ENCODE data around the gene YAF2.

The YAF2 gene

GRCh38 chr12:42130672-42131402, 107.2 kb downstream of the YAF2 start:
- no peak for DNase-seq (ENCODE audit: low read depth)
- no peak overlapping the region for H3K4me3 ChIP-seq (ENCODE audit: low read length)
- TF ChIP-seq CTCF (conservative IDR thresholded peaks at IDR 0.05; ENCODE audit: low read depth, low read length): no peak

DNA sequence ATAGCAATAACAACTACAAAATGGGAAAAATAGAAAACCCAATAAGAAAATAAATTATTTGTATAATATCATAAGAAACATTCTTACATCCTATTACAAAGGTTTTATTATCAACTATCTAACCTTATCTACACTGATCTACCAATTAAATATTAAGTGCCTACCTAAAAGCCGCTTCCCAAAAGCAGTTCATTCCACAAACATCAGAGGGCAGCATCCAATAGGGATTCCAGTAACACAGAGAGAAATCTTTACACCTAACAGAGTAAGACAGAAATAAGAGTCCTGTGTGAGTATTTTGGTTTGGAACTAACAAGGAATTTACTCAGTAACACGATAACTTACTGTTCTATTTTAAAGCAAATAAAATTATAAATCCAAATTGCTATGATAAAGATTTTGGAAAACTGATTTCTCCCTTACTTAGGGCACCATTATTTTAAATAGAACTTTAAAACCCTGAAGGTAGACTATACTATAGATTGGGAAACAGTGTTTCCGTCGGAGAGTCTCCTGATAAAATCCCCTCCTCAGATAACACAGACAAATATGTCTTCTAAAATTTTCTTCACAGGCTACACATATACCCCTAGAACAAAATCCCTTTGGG, 108.3 kb downstream of the YAF2 start:
- no peak for DNase-seq (ENCODE audit: low read depth)
- no peak overlapping the region for H3K4me3 ChIP-seq (ENCODE audit: low read length)
- TF ChIP-seq CTCF (conservative IDR thresholded peaks at IDR 0.05; ENCODE audit: low read depth, low read length): peak; percentile 83

DNA sequence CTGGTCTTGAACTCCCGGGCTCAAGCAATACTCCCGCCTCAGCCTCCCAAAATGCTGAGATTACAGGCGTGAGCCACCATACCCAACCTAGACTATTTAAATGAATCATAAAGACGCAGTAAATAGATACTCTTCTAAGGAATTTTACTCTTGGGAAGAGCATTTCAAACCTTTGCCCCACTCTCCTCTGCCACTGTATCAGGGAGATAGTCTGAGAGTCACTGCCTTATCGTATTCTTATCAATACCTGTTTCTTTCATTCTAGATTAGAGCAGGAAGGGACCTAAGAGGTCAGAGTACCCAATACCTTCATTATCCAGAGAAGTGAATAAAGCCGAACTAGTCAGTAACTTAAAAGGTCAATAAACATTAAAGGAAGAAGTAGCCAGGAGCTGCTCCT, 109.2 kb downstream of the YAF2 start:
- DNase-seq (ENCODE audit: low read depth): no peak
- no peak overlapping the region for H3K4me3 ChIP-seq (ENCODE audit: low read length)
- TF ChIP-seq CTCF (conservative IDR thresholded peaks at IDR 0.05; ENCODE audit: low read depth, low read length): no peak

DNA sequence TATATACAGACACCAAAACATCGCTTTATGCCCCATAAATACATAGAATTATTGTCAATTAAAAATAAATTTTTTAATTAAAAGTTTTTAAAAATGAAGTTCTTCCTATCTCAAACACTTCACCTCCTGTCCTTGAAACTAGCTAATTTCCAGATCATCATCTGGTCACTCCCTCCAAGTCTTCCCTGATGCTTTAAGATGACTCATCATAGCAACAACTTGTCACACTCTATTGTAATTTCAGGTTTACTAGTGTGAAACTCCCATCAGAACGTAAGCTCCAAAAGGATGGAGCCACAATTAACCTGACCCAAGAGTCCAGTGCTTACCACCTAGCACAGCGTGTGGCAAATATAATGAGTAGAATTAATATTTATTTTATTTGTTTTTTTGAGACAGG, 109.7 kb downstream of the YAF2 start:
- no peak for DNase-seq (ENCODE audit: low read depth)
- H3K4me3 ChIP-seq (ENCODE audit: low read length): no peak overlapping the region
- TF ChIP-seq CTCF (conservative IDR thresholded peaks at IDR 0.05; ENCODE audit: low read depth, low read length): no peak

- TF ChIP-seq CTCF (conservative IDR thresholded peaks at IDR 0.05; ENCODE audit: low read depth, low read length): no peak
- H3K4me3 ChIP-seq (ENCODE audit: low read length): no peak overlapping the region
- no peak for DNase-seq (ENCODE audit: low read depth)
Measured at GRCh38 chr12:42126963-42127362, 111.1 kb downstream of the YAF2 start.

DNA sequence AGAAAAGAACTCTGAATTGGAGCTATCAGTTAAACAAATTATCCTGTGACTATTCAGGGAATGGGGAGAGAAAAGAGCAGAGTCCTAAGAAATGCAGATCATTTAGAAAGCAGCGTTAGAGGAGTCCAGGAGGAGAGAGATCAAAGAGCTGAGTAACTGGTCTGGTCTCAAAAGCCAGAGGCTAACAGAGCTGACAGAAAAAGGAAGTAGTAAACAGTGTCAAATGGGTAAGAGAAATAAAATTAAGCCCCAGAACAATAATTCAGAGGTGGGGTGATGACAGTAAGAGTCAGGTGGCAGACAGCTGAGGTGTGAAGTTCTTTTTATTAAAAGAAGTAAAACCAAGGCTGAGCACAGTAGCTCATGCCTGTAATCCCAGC, 112.7 kb downstream of the YAF2 start:
- DNase-seq (ENCODE audit: low read depth): no peak
- H3K4me3 ChIP-seq (ENCODE audit: low read length): no peak overlapping the region
- no peak for TF ChIP-seq CTCF (conservative IDR thresholded peaks at IDR 0.05; ENCODE audit: low read depth, low read length)

DNA sequence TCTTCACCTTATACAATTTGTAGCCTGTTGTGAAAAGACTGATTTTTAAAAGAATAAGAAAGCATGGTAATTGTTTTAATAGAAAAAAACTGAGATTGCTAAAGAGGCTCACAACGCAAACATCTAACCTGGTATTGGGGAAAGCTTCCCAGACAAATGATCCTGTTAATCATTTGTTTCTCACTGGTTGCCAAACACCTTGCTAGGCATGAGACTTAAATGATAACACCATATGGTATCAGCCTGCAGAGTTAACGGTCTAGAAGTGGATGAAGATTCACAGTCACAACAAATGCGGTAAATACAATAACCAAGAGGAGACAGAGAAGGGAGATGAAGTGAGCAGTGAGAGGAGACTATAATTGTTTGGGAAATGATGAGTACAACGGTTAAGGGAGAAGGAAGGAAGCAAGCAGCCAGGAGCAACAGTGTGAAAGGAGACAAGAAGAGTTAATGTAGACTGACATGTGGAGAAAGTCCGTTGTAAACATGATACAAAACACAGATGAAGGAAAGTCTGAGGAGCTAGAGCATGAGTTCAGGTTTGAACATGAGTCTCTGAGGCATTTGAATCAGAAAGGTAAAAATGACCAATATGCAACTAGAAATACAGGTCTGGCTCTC, 113.2 kb downstream of the YAF2 start:
- no peak for TF ChIP-seq CTCF (conservative IDR thresholded peaks at IDR 0.05; ENCODE audit: low read depth, low read length)
- no peak overlapping the region for H3K4me3 ChIP-seq (ENCODE audit: low read length)
- no peak for DNase-seq (ENCODE audit: low read depth)
